Hepatocyte (in vitro differentiated cells): ENCODE data around the gene CROCC.
"Not testable (repeated sequence)": the region's sequence is repeated elsewhere in the genome, so short reads cannot be mapped to it uniquely, and the experiment has no call there.

ENCODE experiments used
- EZH2 ChIP-seq: fragments of 200-600 bp; sonication (generic); IDR thresholded peaks from 2 replicates; pipeline ENCODE4 v1.6.1; 2016; ENCODE audit warnings: antibody characterized with exemption, mild to moderate bottlenecking, borderline replicate concordance
- TF ChIP-seq, protein P1 (sequence below): fragments of 200-600 bp; sonication (generic); IDR thresholded peaks from 2 replicates; pipeline ENCODE4 v1.5.1; 2016; ENCODE audit warnings: antibody characterized with exemption, mild to moderate bottlenecking; ENCODE audit not compliant: poor library complexity

DNA sequence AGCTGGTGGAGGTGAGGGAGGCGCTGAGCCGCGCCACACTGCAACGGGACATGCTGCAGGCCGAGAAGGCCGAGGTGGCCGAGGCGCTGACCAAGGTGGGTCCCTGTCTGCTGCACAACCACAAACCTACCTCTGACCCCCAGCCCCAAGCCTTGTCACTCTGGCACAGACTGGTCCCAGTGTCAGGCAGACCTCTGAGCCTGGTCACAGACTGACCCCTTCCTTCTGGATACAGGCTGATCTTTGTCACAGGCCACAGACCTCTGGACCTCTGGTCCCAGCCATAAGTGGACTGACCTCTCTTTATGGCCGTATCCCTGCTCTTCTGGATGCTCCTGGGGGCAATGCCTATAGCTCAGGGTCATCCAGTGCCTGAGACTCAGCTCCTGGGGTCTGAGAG lies 23.8 kb downstream of the CROCC start:
- not testable (repeated sequence) for TF ChIP-seq EZH2
- TF ChIP-seq, protein P1, sequence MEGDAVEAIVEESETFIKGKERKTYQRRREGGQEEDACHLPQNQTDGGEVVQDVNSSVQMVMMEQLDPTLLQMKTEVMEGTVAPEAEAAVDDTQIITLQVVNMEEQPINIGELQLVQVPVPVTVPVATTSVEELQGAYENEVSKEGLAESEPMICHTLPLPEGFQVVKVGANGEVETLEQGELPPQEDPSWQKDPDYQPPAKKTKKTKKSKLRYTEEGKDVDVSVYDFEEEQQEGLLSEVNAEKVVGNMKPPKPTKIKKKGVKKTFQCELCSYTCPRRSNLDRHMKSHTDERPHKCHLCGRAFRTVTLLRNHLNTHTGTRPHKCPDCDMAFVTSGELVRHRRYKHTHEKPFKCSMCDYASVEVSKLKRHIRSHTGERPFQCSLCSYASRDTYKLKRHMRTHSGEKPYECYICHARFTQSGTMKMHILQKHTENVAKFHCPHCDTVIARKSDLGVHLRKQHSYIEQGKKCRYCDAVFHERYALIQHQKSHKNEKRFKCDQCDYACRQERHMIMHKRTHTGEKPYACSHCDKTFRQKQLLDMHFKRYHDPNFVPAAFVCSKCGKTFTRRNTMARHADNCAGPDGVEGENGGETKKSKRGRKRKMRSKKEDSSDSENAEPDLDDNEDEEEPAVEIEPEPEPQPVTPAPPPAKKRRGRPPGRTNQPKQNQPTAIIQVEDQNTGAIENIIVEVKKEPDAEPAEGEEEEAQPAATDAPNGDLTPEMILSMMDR = not testable (repeated sequence)
